HepG2 (cell line): ENCODE data around the gene PTPN14. TPM values are rescaled to one million over a fixed set of nuclear protein-coding genes. Genes with fewer than 3 reads are reported as not detected.
"Not testable (repeated sequence)": the region's sequence is repeated elsewhere in the genome, so short reads cannot be mapped to it uniquely, and the experiment has no call there.

Experiments
- ATAC-seq: fragments of 200-7000 bp; cut with Tn5 transposase; 3 replicates; pipeline ENCODE4 v1.9.1; 2020; ENCODE audit warnings: mild to moderate bottlenecking, moderate library complexity
- BruUV-seq: library from RNA; stranded (reverse); fragments of 400-500 nt; replicated peaks from 2 replicates; lab custom pipeline; 2021; lab: Mats Ljungman, UMichigan
- CTCF ChIA-PET: fragments of 300-600 bp; formaldehyde crosslinking; extraction: SDS; loops from one replicate; lab custom pipeline; 2021; ENCODE audit warnings: low total read pairs, inconsistent platforms, low intra/inter-chr PET ratio; lab: Yijun Ruan, JAX
- POLR2A ChIA-PET: fragments of 350-600 bp; sonication (Branson Sonifier 250); formaldehyde crosslinking; loops from one replicate; lab custom pipeline; 2020; ENCODE audit warnings: antibody characterized with exemption, inconsistent platforms; lab: Yijun Ruan, JAX
- DNase-seq: peaks from one replicate; pipeline ENCODE4 v3.0.0-alpha.2; 2015; ENCODE audit warnings: low spot score
- FAIRE-seq: peaks from 3 replicates; lab custom pipeline; 2011; peaks lifted over from hg19 to GRCh38; lab: Jason Lieb, UNC
- H2AFZ ChIP-seq: one replicate; pipeline ENCODE4 v1.6.1; 2011; ENCODE audit warnings: low read length, inconsistent platforms
- H3K27ac ChIP-seq: fragments of 300-600 bp; 3 replicates; pipeline ENCODE4 v1.8.0; 2011; ENCODE audit warnings: mixed run types, mild to moderate bottlenecking, mixed read lengths, low read length, inconsistent platforms; ENCODE audit not compliant: insufficient read depth; ENCODE audit errors: extremely low read length
- H3K27me3 ChIP-seq, 2 experiments: fragments of 200-600 bp in 1 of 2; 2 replicates in 1 of 2; 3 replicates in 1 of 2; pipeline versions ENCODE4 v1.6.0 to v1.8.0; 2011; ENCODE audit warnings: low read length in 2 of 2, mild to moderate bottlenecking in 2 of 2, moderate library complexity in 2 of 2, inconsistent platforms in 1 of 2; ENCODE audit not compliant: insufficient read depth in 2 of 2, control insufficient read depth in 1 of 2
- H3K36me3 ChIP-seq, 2 experiments: fragments of 200-600 bp in 1 of 2; replicated peaks in 1 of 2; 2 replicates in 1 of 2; 3 replicates in 1 of 2; pipeline versions ENCODE4 v1.5.1 to v1.8.0; 2011; ENCODE audit warnings: low read length in 2 of 2, inconsistent platforms in 1 of 2; ENCODE audit not compliant: insufficient read depth in 2 of 2, control insufficient read depth in 1 of 2
- H3K4me1 ChIP-seq: 2 replicates; pipeline ENCODE4 v1.5.1; 2012; ENCODE audit warnings: low read length, inconsistent platforms; ENCODE audit not compliant: insufficient read depth
- H3K4me2 ChIP-seq: 2 replicates; pipeline ENCODE4 v1.6.0; 2011; ENCODE audit warnings: low read depth, low read length, inconsistent platforms
- H3K4me3 ChIP-seq, 3 experiments: fragments of 200-600 bp in 1 of 3; sonication (generic), shearing (Covaris generic) in 1 of 3; replicated peaks in 1 of 3; 2 replicates each; pipeline ENCODE4 v1.5.1; 2011 to 2016; ENCODE audit warnings: low read length in 3 of 3, inconsistent platforms in 2 of 3, low read depth in 2 of 3, mild to moderate bottlenecking in 2 of 3, control low read depth in 1 of 3, mixed read lengths in 1 of 3; ENCODE audit not compliant: insufficient read depth in 1 of 3
- H3K79me2 ChIP-seq: one replicate; pipeline ENCODE4 v1.6.1; 2011; ENCODE audit warnings: low read length, inconsistent platforms; ENCODE audit not compliant: insufficient read depth
- H3K9ac ChIP-seq: 2 replicates; pipeline ENCODE4 v1.6.0; 2011; ENCODE audit warnings: mild to moderate bottlenecking, low read depth, low read length, inconsistent platforms; ENCODE audit not compliant: insufficient read depth
- H3K9me3 ChIP-seq: 2 replicates; pipeline ENCODE4 v1.5.1; 2012; ENCODE audit warnings: mild to moderate bottlenecking, low read length
- H4K20me1 ChIP-seq: 2 replicates; pipeline ENCODE4 v1.6.0; 2011; ENCODE audit warnings: inconsistent platforms, mild to moderate bottlenecking, low read length, moderate library complexity; ENCODE audit not compliant: insufficient read depth
- AHR ChIP-seq: IDR thresholded peaks from 2 replicates; pipeline ENCODE4 v1.6.1; 2018; ENCODE audit warnings: missing genetic modification reagents, missing compliant biosample characterization
- BHLHE40 ChIP-seq: IDR thresholded peaks from 2 replicates; pipeline ENCODE4 v1.6.1; 2011; ENCODE audit warnings: low read length, improper control_type of control experiment
- HMG20B ChIP-seq: conservative IDR thresholded peaks from 2 replicates; pipeline ENCODE4 v1.6.1; 2016; ENCODE audit warnings: missing genetic modification reagents, missing compliant biosample characterization
- KLF6 ChIP-seq: IDR thresholded peaks from 2 replicates; pipeline ENCODE4 v1.8.0; 2016; ENCODE audit warnings: missing biosample characterization, missing genetic modification reagents
- SETDB1 ChIP-seq: sonication (generic); formaldehyde crosslinking; IDR thresholded peaks from 2 replicates; pipeline ENCODE4 v1.5.1; 2020; ENCODE audit warnings: missing genetic modification reagents, mild to moderate bottlenecking, borderline replicate concordance
- TEAD3 ChIP-seq: optimal IDR thresholded peaks from 2 replicates; pipeline ENCODE3; 2016; ENCODE audit warnings: borderline replicate concordance
- TP53 ChIP-seq: sonication (generic); formaldehyde crosslinking; conservative IDR thresholded peaks from 2 replicates; pipeline ENCODE4 v1.4.0; 2020; ENCODE audit warnings: missing genetic modification reagents
- ZBTB7B ChIP-seq: sonication (generic); formaldehyde crosslinking; IDR thresholded peaks from 2 replicates; pipeline ENCODE4 v1.4.0; 2020; ENCODE audit warnings: missing genetic modification reagents
- ZBTB8A ChIP-seq: sonication (generic); formaldehyde crosslinking; IDR thresholded peaks from 2 replicates; pipeline ENCODE4 v1.4.0; 2020; ENCODE audit warnings: mild to moderate bottlenecking, low read depth, missing genetic modification reagents, borderline replicate concordance
- ZNF224 ChIP-seq: sonication (generic); formaldehyde crosslinking; IDR thresholded peaks from 2 replicates; pipeline ENCODE4 v1.5.0; 2020; ENCODE audit warnings: mild to moderate bottlenecking, missing genetic modification reagents
- ZNF367 ChIP-seq: sonication (generic); formaldehyde crosslinking; IDR thresholded peaks from 2 replicates; pipeline ENCODE4 v1.4.0; 2020; ENCODE audit warnings: missing genetic modification reagents, borderline replicate concordance
- ZNF7 ChIP-seq: IDR thresholded peaks from 2 replicates; pipeline ENCODE4 v1.6.1; 2016; ENCODE audit warnings: missing biosample characterization, missing genetic modification reagents
- ZNF850 ChIP-seq: sonication (generic); formaldehyde crosslinking; conservative IDR thresholded peaks from 2 replicates; pipeline ENCODE4 v1.9.0; 2021; ENCODE audit warnings: mild to moderate bottlenecking, missing genetic modification reagents
- whole genome bisulfite sequencing: methylation state at CpG from one replicate; pipeline ENCODE4 v1.1.6; 2017; ENCODE audit warnings: low lambda C conversion rate; 5-methylcytosine and 5-hydroxymethylcytosine counted together
- in situ Hi-C: cut with HindIII; loops from 2 replicates; pipeline ENCODE4 v1.10.0; 2017; ENCODE audit warnings: low pct_unique_long_range_greater_than_20kb; ENCODE audit not compliant: extremely low pct_ligation_motif_present
- intact Hi-C: fragments of 100-400 bp; cut with micrococcal nuclease; formaldehyde crosslinking; loops from one replicate; pipeline ENCODE4 v1.10.0; 2022; ENCODE audit not compliant: unreplicated experiment
- polyA plus RNA-seq, 8 experiments: library from polyadenylated mRNA; depleted of rRNA in 3 of 8; stranded (reverse) in 7 of 8; unstranded in 1 of 8; fragments of >200 nt; fragmentation: Illumina TruSeq in 4 of 8; extraction: Trizol in 4 of 8; gene quantifications; 2 replicates each; pipeline versions ENCODE4 v1.2.1 to v1.2.3, GENCODE V29; 2011 to 2016; ENCODE audit warnings: low read depth in 4 of 8, missing spikeins in 1 of 8, mixed read lengths in 1 of 8; ENCODE audit not compliant: insufficient read depth in 1 of 8
- total RNA-seq, 5 experiments: library from RNA; depleted of rRNA; stranded (reverse); fragments of >200 nt; fragmentation: Illumina TruSeq; extraction: Trizol; gene quantifications; 2 replicates each; pipeline ENCODE4 v1.2.3, GENCODE V29; 2016; ENCODE audit warnings: low read depth in 1 of 5

Gene PTPN14
- total and polyA plus RNA-seq, 2 of the 13 experiments (the other 11 are each of a cell fraction or from before 2014, with no cell fraction given), result 3.9 to 4.7 TPM

DNA sequence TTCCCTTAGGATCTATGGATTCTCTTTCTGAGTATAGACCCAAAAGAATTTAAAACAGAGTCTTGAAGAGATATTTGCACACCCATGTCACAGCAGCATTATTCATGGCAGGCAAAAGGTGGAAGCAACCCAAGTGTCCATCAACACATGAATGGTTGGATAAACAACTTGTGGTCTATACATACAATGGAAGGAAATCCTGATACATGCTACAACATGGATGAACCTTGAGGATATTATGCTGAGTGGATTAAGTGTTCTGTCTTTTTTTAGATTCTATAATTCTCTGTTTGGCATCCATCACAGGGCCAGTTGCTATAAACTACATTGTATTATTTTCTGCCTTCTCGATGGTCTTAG, 39.8 kb downstream of the PTPN14 start (continued):
- TF ChIP-seq BHLHE40 (no peak), ZBTB7B (CRISPR knock-in tag) (no peak), ZNF850 (CRISPR knock-in tag) (no peak)

DNA sequence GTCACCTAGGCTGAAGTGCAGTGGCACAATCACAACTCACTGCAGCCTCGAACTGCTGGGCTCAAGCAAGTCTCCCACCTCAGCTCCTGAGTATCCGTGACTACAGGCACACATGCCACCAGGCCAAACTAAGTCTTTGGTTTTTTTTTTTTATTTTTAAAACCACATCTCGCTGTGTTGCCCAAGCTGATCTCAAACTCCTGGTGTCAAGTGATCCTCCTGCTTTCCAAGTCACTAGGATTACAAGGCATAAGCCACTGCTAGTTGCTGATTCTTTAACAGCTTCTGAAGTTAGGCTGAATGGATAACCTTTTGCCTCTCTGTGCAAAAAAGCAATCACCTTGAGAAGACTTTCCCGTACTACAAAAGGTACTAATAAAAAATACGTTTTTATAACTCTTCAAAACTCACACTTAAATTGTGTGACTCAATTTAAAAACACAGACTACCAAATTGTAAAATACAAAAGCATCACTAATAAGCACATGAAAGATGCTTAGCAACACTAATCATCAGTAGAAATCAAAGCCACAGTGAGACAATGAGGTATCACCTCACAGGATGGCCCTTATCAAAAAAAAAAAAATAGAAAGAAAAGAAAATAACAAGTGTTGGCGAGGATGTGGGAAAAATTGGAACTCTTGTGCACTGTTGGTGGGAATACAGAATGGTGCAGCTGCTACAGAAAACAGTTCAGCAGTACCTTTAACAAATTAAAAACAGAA, 40.3 kb downstream of the PTPN14 start:
- no peak overlapping the region for H3K27ac ChIP-seq
- no peaks in the 10 kb centered on the region for H3K27me3 ChIP-seq
- in situ Hi-C loops, result no loop called here
- intact Hi-C loops, result no loop called here
- BruUV-seq, result no TSS peak
- DNase-seq (no peak), ATAC-seq (no peak), FAIRE-seq (no peak)
- no peak overlapping the region for H3K9ac ChIP-seq
- no peaks in the 10 kb centered on the region for H3K36me3 ChIP-seq
- peaks cover 11% of the 10 kb centered on the region for H4K20me1 ChIP-seq
- ChIA-PET POLR2A (no interaction called here), CTCF (no interaction called here)
- H3K79me2 ChIP-seq, result no peaks in the 10 kb centered on the region
- H3K4me2 ChIP-seq, result no peak overlapping the region
- no peak overlapping the region for H2AFZ ChIP-seq
- WGBS, result 90% methylated on average over 6 of the region's 6 CpGs
- no peaks in the 10 kb centered on the region for H3K9me3 ChIP-seq
- peaks cover 26% of the 10 kb centered on the region for H3K4me1 ChIP-seq
- H3K4me3 ChIP-seq, result no peak overlapping the region
- TF ChIP-seq ZNF7 (peak; percentile 22; the same call in 1 of the 2 replicates), ZNF367 (CRISPR knock-in tag) (no peak)

DNA sequence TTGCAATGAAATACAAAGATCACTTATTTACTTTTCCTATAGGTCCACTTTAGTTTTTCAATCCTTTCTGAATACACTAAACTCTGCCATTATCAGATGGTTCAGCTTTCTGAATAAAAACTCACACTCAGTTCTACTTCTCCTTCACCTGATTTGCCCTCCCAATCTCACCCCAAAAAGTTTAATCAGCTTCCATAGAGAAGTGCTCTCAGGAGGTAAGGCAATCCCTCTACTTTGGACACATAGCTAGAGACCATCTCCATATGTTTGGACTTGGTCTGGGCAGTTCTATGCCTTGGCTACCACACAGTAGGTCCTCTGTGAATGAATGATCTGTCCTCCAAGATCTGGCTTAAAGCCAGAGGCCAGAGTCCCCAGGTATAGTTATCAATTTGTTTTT, 40.9 kb downstream of the PTPN14 start:
- no peak overlapping the region for H3K27ac ChIP-seq
- in situ Hi-C loops, result no loop called here
- no peaks in the 10 kb centered on the region for H3K9me3 ChIP-seq
- no peaks in the 10 kb centered on the region for H3K27me3 ChIP-seq
- no peak overlapping the region for H2AFZ ChIP-seq
- ChIA-PET POLR2A (no interaction called here), CTCF (no interaction called here)
- TF ChIP-seq ZBTB8A, result no peak
- no peak for TF ChIP-seq SETDB1 (CRISPR knock-in tag)
- TF ChIP-seq TP53, result no peak
- no peak for TF ChIP-seq HMG20B (CRISPR knock-in tag)
- no peak for TF ChIP-seq AHR
- TF ChIP-seq KLF6 (CRISPR knock-in tag), result no peak
- no peak for TF ChIP-seq ZNF224 (CRISPR knock-in tag)
- no peak for TF ChIP-seq TEAD3
- ATAC-seq (no peak), FAIRE-seq (no peak), DNase-seq (no peak)
- H3K9ac ChIP-seq, result no peak overlapping the region
- peaks cover 27% of the 10 kb centered on the region for H3K4me1 ChIP-seq
- no TSS peak for BruUV-seq
- no peaks in the 10 kb centered on the region for H3K36me3 ChIP-seq
- intact Hi-C loops, result no loop called here
- H3K79me2 ChIP-seq, result no peaks in the 10 kb centered on the region
- no peak overlapping the region for H3K4me3 ChIP-seq
- peaks cover 7% of the 10 kb centered on the region for H4K20me1 ChIP-seq
- H3K4me2 ChIP-seq, result no peak overlapping the region

DNA sequence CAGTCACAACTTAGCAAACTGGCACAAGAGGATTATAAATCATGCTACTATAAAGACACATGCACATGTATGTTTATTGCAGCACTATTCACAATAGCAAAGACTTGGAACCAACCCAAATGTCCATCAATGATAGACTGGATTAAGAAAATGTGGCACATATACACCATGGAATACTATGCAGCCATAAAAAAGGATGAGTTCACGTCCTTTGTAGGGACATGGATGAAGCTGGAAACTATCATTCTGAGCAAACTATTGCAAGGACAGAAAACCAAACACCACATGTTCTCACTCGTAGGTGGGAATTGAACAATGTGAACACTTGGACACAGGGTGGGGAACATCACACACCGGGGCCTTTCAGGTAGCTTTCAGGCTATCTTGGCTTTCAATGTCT, 41.8 kb downstream of the PTPN14 start:
- peaks cover 35% of the 10 kb centered on the region for H3K4me1 ChIP-seq
- CTCF ChIA-PET, result not testable (repeated sequence)

More for the DNA sequence above, 41.8 kb downstream of the PTPN14 start:
- H3K27me3 ChIP-seq, H3K36me3 ChIP-seq, H3K27ac ChIP-seq, H3K4me2 ChIP-seq, H3K4me3 ChIP-seq, ATAC-seq, H2AFZ ChIP-seq, H3K9ac ChIP-seq, H3K79me2 ChIP-seq, POLR2A ChIA-PET, H4K20me1 ChIP-seq, FAIRE-seq, H3K9me3 ChIP-seq, BruUV-seq, DNase-seq: not testable (repeated sequence)
- WGBS, result 96% methylated on average over 3 of the region's 3 CpGs
- intact Hi-C loops, result loop anchor here (5.0 kb wide), 1 partner anchor 47 kb away; no protein-coding TSS in a partner anchor
- in situ Hi-C loops, result loop anchor here (5.0 kb wide), 1 partner anchor 43 kb away; the partner anchor contains the start of gene PTPN14
